Effector memory CD8-positive, alpha-beta T cell (primary cell): ENCODE data around the gene MRPS35.

Source experiments
- ATAC-seq: fragments of 150-1000 bp; cut with Tn5 transposase; replicated peaks from 2 replicates; pipeline ENCODE4 v1.10.0; 2021; ENCODE audit warnings: mild to moderate bottlenecking, moderate library complexity
- DNase-seq, 3 experiments: peaks; one replicate each; pipeline ENCODE4 v3.0.0; 2021
- H3K27ac Mint-ChIP-seq, 2 donors: one replicate each; pipeline ENCODE4 v1.8.0; 2022; ENCODE audit warnings: mild to moderate bottlenecking in 2 of 2, mixed read lengths in 2 of 2, moderate library complexity in 2 of 2
- H3K27me3 Mint-ChIP-seq, 2 donors: one replicate each; pipeline ENCODE4 v1.8.0; 2022; ENCODE audit warnings: mixed read lengths in 2 of 2
- H3K36me3 Mint-ChIP-seq: one replicate; pipeline ENCODE4 v1.8.0; 2022; ENCODE audit warnings: mild to moderate bottlenecking, moderate library complexity, mixed read lengths; ENCODE audit not compliant: insufficient read depth
- H3K4me1 Mint-ChIP-seq, 2 donors: one replicate each; pipeline ENCODE4 v1.8.0; 2022; ENCODE audit warnings: low read depth in 2 of 2, mixed read lengths in 2 of 2
- H3K4me3 Mint-ChIP-seq, 2 donors: one replicate each; pipeline ENCODE4 v1.8.0; 2022; ENCODE audit warnings: mild to moderate bottlenecking in 2 of 2, mixed read lengths in 2 of 2, moderate library complexity in 2 of 2
- H3K9me3 Mint-ChIP-seq, 2 donors: one replicate each; pipeline ENCODE4 v1.8.0; 2022; ENCODE audit warnings: mixed read lengths in 2 of 2

Gene MRPS35

DNA sequence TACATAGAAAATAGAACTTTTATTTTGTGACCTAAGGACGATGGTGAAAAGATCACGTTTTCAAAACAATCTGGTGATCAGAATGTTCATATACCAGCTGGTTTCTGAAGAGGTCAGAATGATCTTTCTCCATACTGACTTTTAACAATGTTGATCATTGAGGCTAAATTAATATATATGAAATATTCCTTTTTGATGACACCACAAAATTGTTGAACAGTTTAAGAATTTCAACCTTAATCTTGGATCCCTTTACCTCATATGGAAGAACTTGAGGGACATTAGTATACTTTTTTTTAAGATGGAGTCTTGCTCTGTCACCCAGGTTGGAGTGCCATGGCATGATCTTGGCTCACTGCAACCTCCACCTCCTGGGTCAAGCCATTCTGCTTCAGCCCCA lies 17.2 kb upstream of the MRPS35 start:
- no peaks in the 10 kb centered on the region for H3K36me3 Mint-ChIP-seq
- H3K9me3 Mint-ChIP-seq = no peaks in the 10 kb centered on the region
- no peak overlapping the region for H3K4me3 Mint-ChIP-seq
- DNase-seq (no peak), ATAC-seq (no peak)
- H3K4me1 Mint-ChIP-seq = no peaks in the 10 kb centered on the region
- H3K27me3 Mint-ChIP-seq = peaks cover 0 to 7% of the 10 kb centered on the region in 2 donors
- no peak overlapping the region for H3K27ac Mint-ChIP-seq

DNA sequence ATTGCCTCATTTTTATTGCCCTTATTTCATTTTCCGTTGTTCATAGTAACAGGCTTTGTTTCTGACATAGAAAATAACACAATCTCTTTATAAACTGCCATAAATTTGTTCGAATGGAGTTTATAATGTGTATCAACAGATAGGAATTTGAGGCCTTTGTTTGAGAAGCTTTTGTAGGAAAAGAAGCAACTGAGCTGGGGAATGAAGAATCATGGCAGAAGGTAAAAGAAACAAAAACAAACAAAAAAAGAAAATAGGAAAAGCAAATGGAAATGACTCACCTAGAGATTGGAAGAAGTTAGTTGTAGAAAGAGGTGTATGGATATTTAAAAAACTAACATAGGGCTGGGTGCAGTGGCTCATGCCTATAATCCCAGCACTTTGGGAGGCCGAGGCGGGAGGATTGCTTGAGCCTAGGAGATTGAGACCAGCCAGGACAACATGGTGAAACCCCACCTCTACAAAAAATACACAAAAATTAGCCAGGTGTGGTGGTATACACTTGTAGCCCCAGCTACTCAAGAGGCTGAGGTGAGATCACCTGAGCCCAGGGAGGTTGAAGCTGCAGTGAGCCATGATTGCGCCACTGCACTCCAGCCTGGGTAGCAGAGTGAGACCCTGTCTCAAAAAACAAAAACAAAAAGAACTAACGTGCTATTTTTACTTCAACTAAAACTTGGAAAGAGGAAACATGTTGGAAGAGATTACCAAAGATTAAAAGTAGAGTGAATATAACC lies 14.9 kb upstream of the MRPS35 start:
- Mint-ChIP-seq H3K36me3 (no peaks in the 10 kb centered on the region), H3K9me3 (no peaks in the 10 kb centered on the region), H3K4me3 (no peak overlapping the region), H3K27ac (peak overlapping the region in 1 of 2 donors; percentile 6), H3K27me3 (peaks cover 4 to 8% of the 10 kb centered on the region in 2 donors), H3K4me1 (no peaks in the 10 kb centered on the region)
- ATAC-seq = no peak
- DNase-seq = no peak

DNA sequence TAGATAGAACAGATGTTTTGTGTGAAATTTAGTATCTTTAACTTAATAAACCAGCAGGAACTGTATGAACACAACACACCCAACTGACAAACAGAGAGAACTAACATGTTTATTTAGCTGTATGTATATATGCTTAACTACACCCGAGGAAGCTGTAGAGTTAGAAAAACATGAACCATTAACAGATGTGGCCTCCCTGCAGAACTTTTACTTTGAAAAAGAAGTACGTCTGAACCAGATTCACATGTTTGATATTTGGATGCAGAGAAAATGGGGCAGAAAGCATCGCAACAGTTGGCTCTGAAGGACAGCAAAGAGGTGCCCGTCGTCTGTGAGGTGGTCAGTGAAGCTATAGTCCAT lies 14.4 kb upstream of the MRPS35 start, which contains the start of gene REP15:
REP15 (plus strand) TSS at position 155 of the 360 bp plus-strand sequence; CDS start at position 271, 116 bp downstream.
- Mint-ChIP-seq H3K9me3 (no peaks in the 10 kb centered on the region), H3K36me3 (no peaks in the 10 kb centered on the region), H3K4me3 (no peak within 1 kb of the TSS), H3K4me1 (no peaks in the 10 kb centered on the region), H3K27ac (peak within 1 kb of the TSS in 1 of 2 donors; percentile 6), H3K27me3 (peaks cover 0 to 8% of the 10 kb centered on the region in 2 donors)
- ATAC-seq = no peak
- no peak for DNase-seq

GRCh38 chr12:27696864-27697564 lies 13.6 kb upstream of the MRPS35 start:
- no peaks in the 10 kb centered on the region for H3K9me3 Mint-ChIP-seq
- no peaks in the 10 kb centered on the region for H3K4me1 Mint-ChIP-seq
- H3K27ac Mint-ChIP-seq = no peak overlapping the region
- no peak for ATAC-seq
- peaks cover 0 to 8% of the 10 kb centered on the region in 2 donors for H3K27me3 Mint-ChIP-seq
- no peaks in the 10 kb centered on the region for H3K36me3 Mint-ChIP-seq
- DNase-seq = no peak
- no peak overlapping the region for H3K4me3 Mint-ChIP-seq

- peak; percentile 54 to 66 (median 64) for DNase-seq
- no peak overlapping the region for H3K27ac Mint-ChIP-seq
- no peaks in the 10 kb centered on the region for H3K9me3 Mint-ChIP-seq
- H3K4me1 Mint-ChIP-seq = no peaks in the 10 kb centered on the region
- ATAC-seq = peak; percentile 97
- H3K4me3 Mint-ChIP-seq = no peak overlapping the region
- H3K27me3 Mint-ChIP-seq = peaks cover 0 to 8% of the 10 kb centered on the region in 2 donors
- H3K36me3 Mint-ChIP-seq = no peaks in the 10 kb centered on the region
Measured at GRCh38 chr12:27703720-27704452, 6.7 kb upstream of the MRPS35 start.

- Mint-ChIP-seq H3K27ac (no peak overlapping the region), H3K9me3 (no peaks in the 10 kb centered on the region), H3K36me3 (peaks cover 3% of the 10 kb centered on the region), H3K4me1 (peaks cover 0 to 3% of the 10 kb centered on the region in 2 donors), H3K4me3 (no peak overlapping the region), H3K27me3 (no peaks in the 10 kb centered on the region)
- ATAC-seq (no peak), DNase-seq (no peak)
Measured at GRCh38 chr12:27705263-27705662, 5.4 kb upstream of the MRPS35 start.

DNA sequence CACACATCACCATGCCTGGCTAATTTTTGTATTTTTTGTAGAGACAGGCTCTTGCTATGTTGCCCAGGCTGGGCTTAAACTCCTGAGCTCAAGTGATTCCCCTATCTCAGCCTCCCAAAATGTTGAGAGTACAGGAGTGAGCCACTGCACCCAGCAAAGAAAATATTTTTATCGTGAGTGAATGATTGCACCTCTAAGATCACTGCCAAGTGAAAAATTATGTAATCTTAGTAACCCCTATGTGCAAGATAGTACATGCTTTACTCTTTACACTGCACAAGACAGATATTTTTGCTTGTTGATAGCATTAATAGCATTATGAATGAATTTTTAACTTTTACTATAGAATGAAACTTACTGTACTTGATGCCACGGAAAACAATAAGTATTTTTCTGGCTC lies 3.4 kb upstream of the MRPS35 start:
- H3K27me3 Mint-ChIP-seq = no peaks in the 10 kb centered on the region
- H3K4me1 Mint-ChIP-seq = peaks cover 14 to 19% of the 10 kb centered on the region in 2 donors
- no peak overlapping the region for H3K4me3 Mint-ChIP-seq

DNA sequence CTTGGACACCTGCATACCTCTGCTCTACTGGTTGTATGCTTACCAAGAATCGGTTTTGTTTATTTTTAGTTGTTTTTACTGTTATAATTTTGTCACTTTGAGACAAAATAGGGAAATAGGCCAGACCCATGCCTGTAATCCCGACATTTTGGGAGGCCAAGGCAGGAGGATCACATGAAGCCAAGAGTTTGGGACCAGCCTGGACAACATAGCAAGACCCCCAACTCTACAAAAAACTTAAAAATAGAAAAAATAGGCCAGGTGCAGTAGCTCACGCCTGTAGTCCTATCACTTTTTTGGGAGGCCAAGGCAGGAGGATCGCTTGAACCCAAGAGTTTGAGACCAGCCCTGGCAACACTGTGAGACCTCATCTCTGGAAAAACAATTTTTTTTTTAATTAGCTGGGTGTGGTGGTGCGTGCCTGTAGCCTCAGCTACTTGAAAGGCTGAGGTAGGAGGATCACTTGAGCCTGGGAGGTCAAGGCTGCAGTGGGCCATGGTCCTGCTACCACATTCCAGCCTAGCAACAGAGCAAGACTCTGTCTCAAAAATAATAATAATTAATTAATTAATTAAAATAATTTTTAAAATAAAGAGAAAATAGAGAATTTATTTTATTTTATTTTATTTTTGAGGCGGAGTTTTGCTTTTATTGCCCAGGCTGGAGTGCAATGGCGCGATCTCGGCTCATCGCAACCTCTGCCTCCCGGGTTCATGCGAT lies 1.3 kb upstream of the MRPS35 start:
- no peak overlapping the region for H3K27ac Mint-ChIP-seq
- H3K4me1 Mint-ChIP-seq = peaks cover 22 to 34% of the 10 kb centered on the region in 2 donors
- ATAC-seq (no peak), DNase-seq (no peak)
- H3K9me3 Mint-ChIP-seq = no peaks in the 10 kb centered on the region
- peak overlapping the region; percentile 92 to 98 for H3K4me3 Mint-ChIP-seq
- H3K27me3 Mint-ChIP-seq = no peaks in the 10 kb centered on the region
- peaks cover 17% of the 10 kb centered on the region for H3K36me3 Mint-ChIP-seq

More for the DNA sequence above, 3.4 kb upstream of the MRPS35 start:
- no peak overlapping the region for H3K27ac Mint-ChIP-seq
- no peak for ATAC-seq
- peaks cover 13% of the 10 kb centered on the region for H3K36me3 Mint-ChIP-seq
- no peak for DNase-seq
- no peaks in the 10 kb centered on the region for H3K9me3 Mint-ChIP-seq

GRCh38 chr12:27709932-27710591 lies 570 bp upstream of the MRPS35 start:
- peak; percentile 41 for ATAC-seq
- H3K27ac Mint-ChIP-seq = peak overlapping the region; percentile 94 to 98
- DNase-seq = no peak
- H3K4me3 Mint-ChIP-seq = peak overlapping the region; percentile 92 to 98
- H3K36me3 Mint-ChIP-seq = peaks cover 18% of the 10 kb centered on the region
- H3K4me1 Mint-ChIP-seq = peaks cover 22 to 34% of the 10 kb centered on the region in 2 donors
- no peaks in the 10 kb centered on the region for H3K9me3 Mint-ChIP-seq
- no peaks in the 10 kb centered on the region for H3K27me3 Mint-ChIP-seq

GRCh38 chr12:27711317-27711682 lies 668 bp downstream of the MRPS35 start:
- Mint-ChIP-seq H3K9me3 (no peaks in the 10 kb centered on the region), H3K27me3 (no peaks in the 10 kb centered on the region), H3K36me3 (peaks cover 18% of the 10 kb centered on the region), H3K4me1 (peaks cover 22 to 34% of the 10 kb centered on the region in 2 donors), H3K27ac (peak overlapping the region; percentile 94 to 98), H3K4me3 (peak overlapping the region; percentile 92 to 98)
- DNase-seq = peak in 1 of 3 experiments; percentile 2
- ATAC-seq = no peak

DNA sequence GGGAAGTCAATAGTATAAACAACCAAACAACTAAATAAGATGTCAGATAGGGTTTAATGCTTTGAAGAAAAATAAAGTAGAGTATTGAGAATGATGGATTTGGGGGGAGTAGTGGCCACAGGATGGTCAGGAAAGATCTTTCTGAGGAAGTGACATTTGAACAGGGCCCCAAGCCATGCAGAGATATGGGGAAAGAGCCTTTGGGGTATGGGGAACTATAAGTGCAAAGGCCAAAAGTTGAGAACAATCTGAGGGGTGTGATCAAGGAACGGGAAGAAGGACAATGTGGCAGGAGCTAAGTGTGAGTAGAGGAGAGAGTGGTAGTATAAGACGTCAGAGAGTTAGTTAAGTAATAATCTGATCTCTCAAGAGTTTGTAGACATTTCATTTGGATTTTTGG lies 1.3 kb downstream of the MRPS35 start:
- Mint-ChIP-seq H3K4me3 (peak overlapping the region; percentile 92 to 98), H3K9me3 (no peaks in the 10 kb centered on the region), H3K27me3 (no peaks in the 10 kb centered on the region), H3K4me1 (peaks cover 22 to 34% of the 10 kb centered on the region in 2 donors), H3K27ac (peak overlapping the region in 1 of 2 donors; percentile 94), H3K36me3 (peaks cover 20% of the 10 kb centered on the region)
- DNase-seq = no peak
- no peak for ATAC-seq

- peaks cover 1 to 6% of the 10 kb centered on the region in 2 donors for H3K4me1 Mint-ChIP-seq
- DNase-seq (no peak), ATAC-seq (no peak)
- H3K27ac Mint-ChIP-seq = no peak overlapping the region
- H3K27me3 Mint-ChIP-seq = no peaks in the 10 kb centered on the region
- H3K4me3 Mint-ChIP-seq = no peak overlapping the region
- H3K9me3 Mint-ChIP-seq = no peaks in the 10 kb centered on the region
- H3K36me3 Mint-ChIP-seq = peaks cover 76% of the 10 kb centered on the region
Measured at GRCh38 chr12:27723212-27723611, 12.6 kb downstream of the MRPS35 start.
